ENCODE data around the gene ASB16.

GRCh38 chr17:44176671-44177501 is 6.4 kb downstream of the ASB16 start:
- TF ChIP-seq CTCF (IDR thresholded peaks at IDR 0.05) (no peak), EZH2 (IDR thresholded peaks at IDR 0.05) (no peak)

Data from neural progenitor cell (in vitro differentiated cells).